ENCODE measurements around the gene IL1RL1.

IL1RL1 gene

GRCh38 chr2:102356381-102356712 is 45.0 kb downstream of the IL1RL1 start:
- Histone ChIP-seq H3K79me2 (ENCODE audit: control insufficient read depth, insufficient read depth, low read length, poor library complexity) (peaks cover 2% of the 10 kb centered on the region), H3K27ac (ENCODE audit: low read depth, low read length) (no peak overlapping the region), H3K14ac (ENCODE audit: low read length) (no peak overlapping the region), H4K12ac (ENCODE audit: low read depth, low read length) (no peak overlapping the region), H3K27me3 (ENCODE audit: insufficient read depth, low read length) (peaks cover 7% of the 10 kb centered on the region), H2BK120ac (ENCODE audit: insufficient read depth, low read length, poor library complexity) (no peak overlapping the region), H2AFZ (ENCODE audit: insufficient read depth, low read length, poor library complexity) (peak overlapping the region; percentile 45), H3K4me1 (ENCODE audit: control insufficient read depth in 1 of 2, insufficient read depth in 2 of 2, low read length in 2 of 2) (peaks cover 0 to 5% of the 10 kb centered on the region in 2 experiments), H3K9me3 (ENCODE audit: insufficient read depth, low read depth, low read length) (no peaks in the 10 kb centered on the region), H3K4ac (ENCODE audit: low read depth, low read length) (no peak overlapping the region), H3K9ac (ENCODE audit: low read length) (no peak overlapping the region), H2BK5ac (ENCODE audit: low read depth, low read length, poor library complexity) (no peak overlapping the region), H3K23ac (ENCODE audit: low read length) (no peak overlapping the region), H4K8ac (ENCODE audit: low read depth, low read length) (no peak overlapping the region), H3K18ac (ENCODE audit: low read length) (no peak overlapping the region), H3K4me3 (ENCODE audit: low read depth, low read length) (no peak overlapping the region), H3K79me1 (ENCODE audit: low read length) (peaks cover 3% of the 10 kb centered on the region), H3K4me2 (ENCODE audit: low read length) (peak overlapping the region; percentile 82), H3K36me3 (ENCODE audit: control insufficient read depth in 1 of 2, insufficient read depth in 2 of 2, low read length in 2 of 2) (no peaks in the 10 kb centered on the region), H2BK12ac (ENCODE audit: low read length) (no peak overlapping the region), H4K91ac (ENCODE audit: low read depth, low read length) (no peak overlapping the region), H2AK5ac (ENCODE audit: low read length) (no peak overlapping the region)
- DNase-seq = no peak
- WGBS (ENCODE audit: extremely low coverage, insufficient coverage, insufficient read length) = no CpG with 5 or more reads among the region's 7 CpGs

- no peaks in the 10 kb centered on the region for H3K9me3 ChIP-seq (ENCODE audit: insufficient read depth, low read depth, low read length)
- H3K14ac ChIP-seq (ENCODE audit: low read length) = no peak overlapping the region
- H2AK5ac ChIP-seq (ENCODE audit: low read length) = no peak overlapping the region
- no peak overlapping the region for H4K12ac ChIP-seq (ENCODE audit: low read depth, low read length)
- no peak for DNase-seq
- H3K23ac ChIP-seq (ENCODE audit: low read length) = no peak overlapping the region
- WGBS (ENCODE audit: extremely low coverage, insufficient coverage, insufficient read length) = no CpG with 5 or more reads among the region's 2 CpGs
- H3K4me1 ChIP-seq (ENCODE audit: control insufficient read depth in 1 of 2, insufficient read depth in 2 of 2, low read length in 2 of 2) = peaks cover 0 to 5% of the 10 kb centered on the region in 2 experiments
- H3K79me2 ChIP-seq (ENCODE audit: control insufficient read depth, insufficient read depth, low read length, poor library complexity) = peaks cover 2% of the 10 kb centered on the region
- H3K18ac ChIP-seq (ENCODE audit: low read length) = no peak overlapping the region
- H4K8ac ChIP-seq (ENCODE audit: low read depth, low read length) = no peak overlapping the region
- H2BK5ac ChIP-seq (ENCODE audit: low read depth, low read length, poor library complexity) = no peak overlapping the region
- no peak overlapping the region for H3K27ac ChIP-seq (ENCODE audit: low read depth, low read length)
- H3K9ac ChIP-seq (ENCODE audit: low read length) = no peak overlapping the region
- no peaks in the 10 kb centered on the region for H3K36me3 ChIP-seq (ENCODE audit: control insufficient read depth in 1 of 2, insufficient read depth in 2 of 2, low read length in 2 of 2)
- H4K91ac ChIP-seq (ENCODE audit: low read depth, low read length) = no peak overlapping the region
- no peak overlapping the region for H2BK120ac ChIP-seq (ENCODE audit: insufficient read depth, low read length, poor library complexity)
- H3K4me3 ChIP-seq (ENCODE audit: low read depth, low read length) = no peak overlapping the region
- H2BK12ac ChIP-seq (ENCODE audit: low read length) = no peak overlapping the region
- H3K79me1 ChIP-seq (ENCODE audit: low read length) = peaks cover 3% of the 10 kb centered on the region
- H2AFZ ChIP-seq (ENCODE audit: insufficient read depth, low read length, poor library complexity) = no peak overlapping the region
- H3K4ac ChIP-seq (ENCODE audit: low read depth, low read length) = no peak overlapping the region
- H3K27me3 ChIP-seq (ENCODE audit: insufficient read depth, low read length) = peaks cover 7% of the 10 kb centered on the region
- no peak overlapping the region for H3K4me2 ChIP-seq (ENCODE audit: low read length)
Observed at GRCh38 chr2:102356741-102357140, 45.4 kb downstream of the IL1RL1 start.

GRCh38 chr2:102357937-102358336 is 46.6 kb downstream of the IL1RL1 start:
- Histone ChIP-seq H3K27ac (ENCODE audit: low read depth, low read length) (no peak overlapping the region), H3K4me2 (ENCODE audit: low read length) (no peak overlapping the region), H3K36me3 (ENCODE audit: control insufficient read depth in 1 of 2, insufficient read depth in 2 of 2, low read length in 2 of 2) (no peaks in the 10 kb centered on the region), H3K9me3 (ENCODE audit: insufficient read depth, low read depth, low read length) (no peaks in the 10 kb centered on the region), H4K8ac (ENCODE audit: low read depth, low read length) (no peak overlapping the region), H3K4ac (ENCODE audit: low read depth, low read length) (no peak overlapping the region), H2AK5ac (ENCODE audit: low read length) (no peak overlapping the region), H3K14ac (ENCODE audit: low read length) (no peak overlapping the region), H2BK5ac (ENCODE audit: low read depth, low read length, poor library complexity) (no peak overlapping the region), H3K4me1 (ENCODE audit: control insufficient read depth in 1 of 2, insufficient read depth in 2 of 2, low read length in 2 of 2) (peaks cover 0 to 5% of the 10 kb centered on the region in 2 experiments), H3K79me2 (ENCODE audit: control insufficient read depth, insufficient read depth, low read length, poor library complexity) (peaks cover 2% of the 10 kb centered on the region), H2AFZ (ENCODE audit: insufficient read depth, low read length, poor library complexity) (no peak overlapping the region), H3K9ac (ENCODE audit: low read length) (no peak overlapping the region), H2BK12ac (ENCODE audit: low read length) (no peak overlapping the region), H2BK120ac (ENCODE audit: insufficient read depth, low read length, poor library complexity) (no peak overlapping the region), H3K79me1 (ENCODE audit: low read length) (peaks cover 3% of the 10 kb centered on the region), H3K27me3 (ENCODE audit: insufficient read depth, low read length) (peaks cover 7% of the 10 kb centered on the region), H3K18ac (ENCODE audit: low read length) (no peak overlapping the region), H4K12ac (ENCODE audit: low read depth, low read length) (no peak overlapping the region), H3K23ac (ENCODE audit: low read length) (no peak overlapping the region), H3K4me3 (ENCODE audit: low read depth, low read length) (no peak overlapping the region), H4K91ac (ENCODE audit: low read depth, low read length) (no peak overlapping the region)
- no CpG with 5 or more reads among the region's 2 CpGs for WGBS (ENCODE audit: extremely low coverage, insufficient coverage, insufficient read length)
- no peak for DNase-seq

- DNase-seq = no peak
- no peak overlapping the region for H3K14ac ChIP-seq (ENCODE audit: low read length)
- H3K4me3 ChIP-seq (ENCODE audit: low read depth, low read length) = no peak overlapping the region
- no peak overlapping the region for H3K4me2 ChIP-seq (ENCODE audit: low read length)
- H3K79me1 ChIP-seq (ENCODE audit: low read length) = peaks cover 3% of the 10 kb centered on the region
- peaks cover 0 to 5% of the 10 kb centered on the region in 2 experiments for H3K4me1 ChIP-seq (ENCODE audit: control insufficient read depth in 1 of 2, insufficient read depth in 2 of 2, low read length in 2 of 2)
- no peak overlapping the region for H3K4ac ChIP-seq (ENCODE audit: low read depth, low read length)
- H2BK12ac ChIP-seq (ENCODE audit: low read length) = no peak overlapping the region
- H2BK120ac ChIP-seq (ENCODE audit: insufficient read depth, low read length, poor library complexity) = no peak overlapping the region
- peaks cover 2% of the 10 kb centered on the region for H3K79me2 ChIP-seq (ENCODE audit: control insufficient read depth, insufficient read depth, low read length, poor library complexity)
- no peak overlapping the region for H3K27ac ChIP-seq (ENCODE audit: low read depth, low read length)
- no peaks in the 10 kb centered on the region for H3K9me3 ChIP-seq (ENCODE audit: insufficient read depth, low read depth, low read length)
- no peak overlapping the region for H3K18ac ChIP-seq (ENCODE audit: low read length)
- H2AK5ac ChIP-seq (ENCODE audit: low read length) = no peak overlapping the region
- H2AFZ ChIP-seq (ENCODE audit: insufficient read depth, low read length, poor library complexity) = no peak overlapping the region
- H3K9ac ChIP-seq (ENCODE audit: low read length) = no peak overlapping the region
- no CpG with 5 or more reads among the region's 8 CpGs for WGBS (ENCODE audit: extremely low coverage, insufficient coverage, insufficient read length)
- no peak overlapping the region for H4K12ac ChIP-seq (ENCODE audit: low read depth, low read length)
- H2BK5ac ChIP-seq (ENCODE audit: low read depth, low read length, poor library complexity) = no peak overlapping the region
- peaks cover 7% of the 10 kb centered on the region for H3K27me3 ChIP-seq (ENCODE audit: insufficient read depth, low read length)
- H3K36me3 ChIP-seq (ENCODE audit: control insufficient read depth in 1 of 2, insufficient read depth in 2 of 2, low read length in 2 of 2) = no peaks in the 10 kb centered on the region
- H4K8ac ChIP-seq (ENCODE audit: low read depth, low read length) = no peak overlapping the region
- no peak overlapping the region for H3K23ac ChIP-seq (ENCODE audit: low read length)
- no peak overlapping the region for H4K91ac ChIP-seq (ENCODE audit: low read depth, low read length)
Observed at GRCh38 chr2:102358496-102358895, 47.1 kb downstream of the IL1RL1 start.

Data from trophoblast cell (in vitro differentiated cells and primary cell).